Esophagus squamous epithelium (tissue), 4 donors: ENCODE measurements around the gene PAQR8.

Source experiments
- POLR2A ChIP-seq, 4 donors: fragments of 450-650 bp; IDR thresholded peaks; one replicate each; pipeline ENCODE4 v1.6.1; 2017; ENCODE audit warnings: antibody characterized with exemption in 4 of 4, mild to moderate bottlenecking in 4 of 4, moderate library complexity in 3 of 4
- TF ChIP-seq, protein P1 (sequence below), 6 experiments: fragments of 450-650 bp in 4 of 6; fragments of 200-600 bp in 2 of 6; sonication (generic) in 2 of 6; IDR thresholded peaks; one replicate each; pipeline ENCODE4 v1.5.1; 2016 to 2019; ENCODE audit warnings: antibody characterized with exemption in 6 of 6, mild to moderate bottlenecking in 4 of 6, moderate library complexity in 4 of 6

- TF ChIP-seq POLR2A (IDR thresholded peaks at IDR 0.05), result no peak
- TF ChIP-seq, protein P1, sequence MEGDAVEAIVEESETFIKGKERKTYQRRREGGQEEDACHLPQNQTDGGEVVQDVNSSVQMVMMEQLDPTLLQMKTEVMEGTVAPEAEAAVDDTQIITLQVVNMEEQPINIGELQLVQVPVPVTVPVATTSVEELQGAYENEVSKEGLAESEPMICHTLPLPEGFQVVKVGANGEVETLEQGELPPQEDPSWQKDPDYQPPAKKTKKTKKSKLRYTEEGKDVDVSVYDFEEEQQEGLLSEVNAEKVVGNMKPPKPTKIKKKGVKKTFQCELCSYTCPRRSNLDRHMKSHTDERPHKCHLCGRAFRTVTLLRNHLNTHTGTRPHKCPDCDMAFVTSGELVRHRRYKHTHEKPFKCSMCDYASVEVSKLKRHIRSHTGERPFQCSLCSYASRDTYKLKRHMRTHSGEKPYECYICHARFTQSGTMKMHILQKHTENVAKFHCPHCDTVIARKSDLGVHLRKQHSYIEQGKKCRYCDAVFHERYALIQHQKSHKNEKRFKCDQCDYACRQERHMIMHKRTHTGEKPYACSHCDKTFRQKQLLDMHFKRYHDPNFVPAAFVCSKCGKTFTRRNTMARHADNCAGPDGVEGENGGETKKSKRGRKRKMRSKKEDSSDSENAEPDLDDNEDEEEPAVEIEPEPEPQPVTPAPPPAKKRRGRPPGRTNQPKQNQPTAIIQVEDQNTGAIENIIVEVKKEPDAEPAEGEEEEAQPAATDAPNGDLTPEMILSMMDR (IDR thresholded peaks at IDR 0.05), result no peak
Observed at GRCh38 chr6:52375780-52376556, 14.0 kb downstream of the PAQR8 start.
